ENCODE data around the gene MARVELD3. TPM values are rescaled to one million over a fixed set of nuclear protein-coding genes. Genes with fewer than 3 reads are reported as not detected.

MARVELD3 gene
- total and polyA plus RNA-seq, 2 of the 8 experiments (the other 6 are each of a cell fraction or from before 2014, with no cell fraction given) = 18.0 to 34.8 TPM

GRCh38 chr16:71648162-71648561 is 22.2 kb downstream of the MARVELD3 start:
- H3K27me3 ChIP-seq (replicated peaks in 1 of 4; ENCODE audit: control insufficient read depth in 3 of 4, extremely low read depth in 1 of 4, insufficient read depth in 3 of 4, low read length in 3 of 4) = no peaks in the 10 kb centered on the region
- no peak overlapping the region for H2AFZ ChIP-seq (ENCODE audit: low read length)
- no peak overlapping the region for H2BK20ac ChIP-seq (ENCODE audit: low read length)
- no peak overlapping the region for H3K4ac ChIP-seq (replicated peaks; ENCODE audit: insufficient read length, low read depth, low read length)
- H3K4me2 ChIP-seq (ENCODE audit: insufficient read depth in 1 of 2, low read depth in 2 of 2, low read length in 2 of 2) = no peak overlapping the region
- no peak overlapping the region for H3K4me3 ChIP-seq (ENCODE audit: extremely low read depth in 1 of 4, insufficient read depth in 2 of 4, low read depth in 3 of 4, low read length in 4 of 4)
- POLR2A ChIA-PET (ENCODE audit: partially characterized antibody) = no interaction called here
- no peak overlapping the region for H2AK5ac ChIP-seq (ENCODE audit: low read depth, low read length)
- H3K36me3 ChIP-seq (ENCODE audit: control insufficient read depth in 2 of 4, insufficient read depth in 4 of 4, low read length in 3 of 4) = peaks cover 2 to 28% (median 6%) of the 10 kb centered on the region in 4 experiments; a peak in 6 of 8 replicates
- H4K5ac ChIP-seq (ENCODE audit: insufficient read length, low read depth, low read length) = no peak overlapping the region
- TF ChIP-seq SP2 (IDR thresholded peaks at IDR 0.05; ENCODE audit: low read length) (no peak), CHD1 (IDR thresholded peaks at IDR 0.05; ENCODE audit: low read depth, low read length) (no peak), CTBP2 (IDR thresholded peaks at IDR 0.05; ENCODE audit: borderline replicate concordance, insufficient read depth, insufficient read length, low read length) (no peak), GABPA (IDR thresholded peaks at IDR 0.05; ENCODE audit: borderline replicate concordance, insufficient read depth, low read length) (no peak), GTF2F1 (IDR thresholded peaks at IDR 0.05; ENCODE audit: borderline replicate concordance, low read depth, low read length) (no peak), MAFK (IDR thresholded peaks at IDR 0.05; ENCODE audit: low read depth, low read length) (no peak), EZH2 (IDR thresholded peaks at IDR 0.05; ENCODE audit: low read depth, low read length, severe bottlenecking) (no peak), BCL11A (IDR thresholded peaks at IDR 0.05; ENCODE audit: low read depth in 2 of 2, low read length in 2 of 2) (no peak)
- TF ChIP-seq, protein P1, sequence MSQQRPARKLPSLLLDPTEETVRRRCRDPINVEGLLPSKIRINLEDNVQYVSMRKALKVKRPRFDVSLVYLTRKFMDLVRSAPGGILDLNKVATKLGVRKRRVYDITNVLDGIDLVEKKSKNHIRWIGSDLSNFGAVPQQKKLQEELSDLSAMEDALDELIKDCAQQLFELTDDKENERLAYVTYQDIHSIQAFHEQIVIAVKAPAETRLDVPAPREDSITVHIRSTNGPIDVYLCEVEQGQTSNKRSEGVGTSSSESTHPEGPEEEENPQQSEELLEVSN (IDR thresholded peaks at IDR 0.05) = no peak
- TF ChIP-seq, protein P2, sequence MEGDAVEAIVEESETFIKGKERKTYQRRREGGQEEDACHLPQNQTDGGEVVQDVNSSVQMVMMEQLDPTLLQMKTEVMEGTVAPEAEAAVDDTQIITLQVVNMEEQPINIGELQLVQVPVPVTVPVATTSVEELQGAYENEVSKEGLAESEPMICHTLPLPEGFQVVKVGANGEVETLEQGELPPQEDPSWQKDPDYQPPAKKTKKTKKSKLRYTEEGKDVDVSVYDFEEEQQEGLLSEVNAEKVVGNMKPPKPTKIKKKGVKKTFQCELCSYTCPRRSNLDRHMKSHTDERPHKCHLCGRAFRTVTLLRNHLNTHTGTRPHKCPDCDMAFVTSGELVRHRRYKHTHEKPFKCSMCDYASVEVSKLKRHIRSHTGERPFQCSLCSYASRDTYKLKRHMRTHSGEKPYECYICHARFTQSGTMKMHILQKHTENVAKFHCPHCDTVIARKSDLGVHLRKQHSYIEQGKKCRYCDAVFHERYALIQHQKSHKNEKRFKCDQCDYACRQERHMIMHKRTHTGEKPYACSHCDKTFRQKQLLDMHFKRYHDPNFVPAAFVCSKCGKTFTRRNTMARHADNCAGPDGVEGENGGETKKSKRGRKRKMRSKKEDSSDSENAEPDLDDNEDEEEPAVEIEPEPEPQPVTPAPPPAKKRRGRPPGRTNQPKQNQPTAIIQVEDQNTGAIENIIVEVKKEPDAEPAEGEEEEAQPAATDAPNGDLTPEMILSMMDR (IDR thresholded peaks at IDR 0.05; ENCODE audit: control extremely low read depth in 1 of 3, insufficient read depth in 1 of 3, low read depth in 1 of 3, low read length in 3 of 3) = no peak
- no peaks in the 10 kb centered on the region for H3K4me1 ChIP-seq (replicated peaks in 1 of 4; ENCODE audit: control insufficient read depth in 3 of 4, insufficient read depth in 4 of 4, low read length in 3 of 4)
- H2BK5ac ChIP-seq (ENCODE audit: low read depth, low read length) = no peak overlapping the region
- H3K14ac ChIP-seq (ENCODE audit: insufficient read length) = no peak overlapping the region
- WGBS, 2 experiments (ENCODE audit: extremely low coverage in 1 of 2, insufficient coverage in 1 of 2, insufficient read length in 1 of 2, insufficient replicate concordance in 2 of 2, low coverage in 1 of 2, low lambda C conversion rate in 2 of 2, missing lambda C conversion rate in 1 of 2) = 95% methylated on average over 2 of the region's 2 CpGs; no CpG with 5 or more reads in 1 of the 2 experiments
- FAIRE-seq = no peak
- no peak overlapping the region for H3K27ac ChIP-seq (ENCODE audit: low read depth, low read length)
- no peak overlapping the region for H4K8ac ChIP-seq (ENCODE audit: extremely low read depth, insufficient read depth, low read length)
- no peak overlapping the region for H3K18ac ChIP-seq (ENCODE audit: extremely low read depth, low read length)
- no peak for DNase-seq (ENCODE audit: low read depth in 1 of 2, low spot score in 2 of 2)
- no peak overlapping the region for H3K23ac ChIP-seq (ENCODE audit: insufficient read length)
- no peak overlapping the region for H4K91ac ChIP-seq (replicated peaks; ENCODE audit: insufficient read length, low read length)
- no peaks in the 10 kb centered on the region for H3K9me3 ChIP-seq (ENCODE audit: insufficient read depth in 2 of 2, low read depth in 1 of 2, low read length in 1 of 2)
- no peaks in the 10 kb centered on the region for H3K23me2 ChIP-seq (ENCODE audit: low read depth, low read length)
- no peak overlapping the region for H3K9ac ChIP-seq (replicated peaks in 1 of 4; ENCODE audit: extremely low read depth in 1 of 4, low read depth in 3 of 4, low read length in 3 of 4)
- no peak overlapping the region for H2BK15ac ChIP-seq (ENCODE audit: low read length)
- H2BK120ac ChIP-seq (replicated peaks; ENCODE audit: low read depth, low read length) = no peak overlapping the region
- no peaks in the 10 kb centered on the region for H3K79me2 ChIP-seq (ENCODE audit: control insufficient read depth in 1 of 2, insufficient read depth in 2 of 2, low read length in 2 of 2)
- CTCF ChIA-PET (ENCODE audit: partially characterized antibody) = interaction anchor here (1.1 to 2.1 kb wide), 3 partner anchors 11 to 234 kb away, joined by 3 to 5 read pairs (median 3); no protein-coding TSS in a partner anchor
- peaks cover 2 to 11% of the 10 kb centered on the region in 2 experiments for H4K20me1 ChIP-seq (replicated peaks in 1 of 2; ENCODE audit: control insufficient read depth in 1 of 2, insufficient read depth in 2 of 2, low read length in 2 of 2)
- no peak overlapping the region for H2BK12ac ChIP-seq (ENCODE audit: low read depth, low read length)
- H3K56ac ChIP-seq (replicated peaks; ENCODE audit: insufficient read length, low read depth, low read length) = no peak overlapping the region
- H3K79me1 ChIP-seq (ENCODE audit: low read depth, low read length) = no peaks in the 10 kb centered on the region

Data from H1 (cell line).